K562 (cell line): ENCODE results near the gene ADGRB3. TPM values are rescaled to one million over a fixed set of nuclear protein-coding genes. Genes with fewer than 3 reads are reported as not detected.

ENCODE experiments used
- ARID2 ChIP-seq: fragments of 450-650 bp; IDR thresholded peaks from 2 replicates; pipeline ENCODE4 v1.6.1; 2017; ENCODE audit warnings: antibody characterized with exemption, mild to moderate bottlenecking
- CBFA2T2 ChIP-seq: fragments of 450-650 bp; conservative IDR thresholded peaks from 2 replicates; pipeline ENCODE4 v1.6.1; 2017; ENCODE audit warnings: mild to moderate bottlenecking
- CBX3 ChIP-seq, 2 experiments: IDR thresholded peaks; 1 replicate in 1 of 2; 2 replicates in 1 of 2; pipeline ENCODE4 v1.6.1; 2012; ENCODE audit warnings: inconsistent platforms in 2 of 2, low read length in 2 of 2, borderline replicate concordance in 1 of 2, control low read depth in 1 of 2
- DIDO1 ChIP-seq: fragments of 450-650 bp; IDR thresholded peaks from 2 replicates; pipeline ENCODE4 v1.6.1; 2016; ENCODE audit warnings: low read depth, missing biosample characterization, missing genetic modification characterization
- E2F3 ChIP-seq: fragments of 250-450 bp; sonication (Bioruptor Pico); IDR thresholded peaks from 2 replicates; pipeline ENCODE4 v1.4.0; 2020; ENCODE audit warnings: mild to moderate bottlenecking
- EP400 ChIP-seq: fragments of 450-650 bp; IDR thresholded peaks from 2 replicates; pipeline ENCODE4 v1.6.1; 2017; ENCODE audit warnings: antibody characterized with exemption, mild to moderate bottlenecking, moderate library complexity
- MAFF ChIP-seq: IDR thresholded peaks from 2 replicates; pipeline ENCODE4 v1.6.1; 2012; ENCODE audit warnings: low read length, improper control_type of control experiment
- MAX ChIP-seq: sonication (generic); formaldehyde crosslinking; IDR thresholded peaks from 2 replicates; pipeline ENCODE4 v1.9.0; 2022; ENCODE audit warnings: mild to moderate bottlenecking, missing genetic modification reagents
- MECOM ChIP-seq: fragments of 250-450 bp; sonication (Bioruptor Pico); IDR thresholded peaks from 2 replicates; pipeline ENCODE4 v1.8.0; 2022; ENCODE audit warnings: inconsistent platforms
- NFE2L1 ChIP-seq: fragments of 450-650 bp; IDR thresholded peaks from 2 replicates; pipeline ENCODE4 v1.6.1; 2016; ENCODE audit warnings: missing genetic modification characterization, low read depth, mild to moderate bottlenecking, missing compliant biosample characterization, moderate library complexity, borderline replicate concordance
- PRMT5 ChIP-seq: sonication (generic); formaldehyde crosslinking; IDR thresholded peaks from 2 replicates; pipeline ENCODE4 v1.5.0; 2020; ENCODE audit warnings: missing genetic modification reagents
- RBM25 ChIP-seq: fragments of 200-400 bp; formaldehyde crosslinking; IDR thresholded peaks from 2 replicates; pipeline ENCODE4 v1.6.1; 2018; ENCODE audit warnings: low read length, low read depth, moderate library complexity; ENCODE audit not compliant: severe bottlenecking
- RFX1 ChIP-seq: fragments of 450-650 bp; IDR thresholded peaks from 2 replicates; pipeline ENCODE4 v1.6.1; 2016; ENCODE audit warnings: mild to moderate bottlenecking, moderate library complexity
- RNF219 ChIP-seq: fragments of 250-450 bp; sonication (Bioruptor Pico); IDR thresholded peaks from 2 replicates; pipeline ENCODE4 v1.5.0; 2022; ENCODE audit warnings: mild to moderate bottlenecking
- TEAD4 ChIP-seq, 2 experiments: sonication (generic) in 1 of 2; formaldehyde crosslinking in 1 of 2; IDR thresholded peaks; 2 replicates each; pipeline versions ENCODE4 v1.6.1 to v1.8.0; 2012 to 2022; ENCODE audit warnings: borderline replicate concordance in 1 of 2, inconsistent platforms in 1 of 2, low read length in 1 of 2, mild to moderate bottlenecking in 1 of 2, missing genetic modification reagents in 1 of 2
- TRIM24 ChIP-seq, 2 experiments: fragments of 450-650 bp; IDR thresholded peaks; 2 replicates each; pipeline ENCODE4 v1.6.1; 2016
- TSHZ1 ChIP-seq: fragments of 250-450 bp; sonication (Bioruptor Pico); IDR thresholded peaks from 2 replicates; pipeline ENCODE4 v1.4.0; 2020; ENCODE audit warnings: mild to moderate bottlenecking, moderate library complexity
- ZNF140 ChIP-seq: fragments of 250-450 bp; sonication (Bioruptor Pico); IDR thresholded peaks from 2 replicates; pipeline ENCODE4 v1.8.0; 2021; ENCODE audit warnings: moderate library complexity, mild to moderate bottlenecking, inconsistent platforms
- ZNF184 ChIP-seq: sonication (generic); formaldehyde crosslinking; IDR thresholded peaks from 2 replicates; pipeline ENCODE4 v1.5.0; 2020; ENCODE audit warnings: missing genetic modification reagents
- ZNF431 ChIP-seq: sonication (generic); formaldehyde crosslinking; IDR thresholded peaks from 2 replicates; pipeline ENCODE4 v1.8.0; 2022; ENCODE audit warnings: mild to moderate bottlenecking, missing genetic modification reagents
- ZNF830 ChIP-seq: fragments of 250-450 bp; sonication (Bioruptor Pico); IDR thresholded peaks from 2 replicates; pipeline ENCODE4 v1.5.0; 2021; ENCODE audit warnings: mild to moderate bottlenecking
- polyA plus RNA-seq, 8 experiments: library from polyadenylated mRNA; depleted of rRNA in 4 of 8; stranded (reverse) in 5 of 8; unstranded in 3 of 8; fragments of >200 nt; fragmentation: Nextera tagmentation in 2 of 8; fragmentation: Illumina TruSeq in 1 of 8; extraction: Ambion mirVana in 2 of 8; extraction: Trizol in 1 of 8; gene quantifications; 2 replicates each; pipeline versions ENCODE4 v1.2.1 to v1.2.3, GENCODE V29; 2011 to 2014; ENCODE audit warnings: inconsistent platforms in 1 of 8, missing spikeins in 1 of 8
- total RNA-seq, 7 experiments: library from RNA; depleted of rRNA in 6 of 7; stranded (reverse); fragments of >200 nt in 6 of 7; fragmentation: Illumina TruSeq in 2 of 7; extraction: Trizol in 2 of 7; gene quantifications; 2 replicates each; pipeline versions ENCODE4 v1.2.1 to v1.2.3, GENCODE V29; 2011 to 2021; ENCODE audit warnings: low replicate concordance in 1 of 7

ADGRB3 gene
- total and polyA plus RNA-seq, 9 of the 15 experiments (the other 6 are each of a cell fraction or from before 2014, with no cell fraction given), result 0.90 to 7.8 (median 2.4) TPM

GRCh38 chr6:68760941-68761676, 126.0 kb downstream of the ADGRB3 start (continued):
- TF ChIP-seq TSHZ1 (CRISPR knock-in tag), result no peak
- TF ChIP-seq CBFA2T2, result no peak
- TF ChIP-seq MAFF, result no peak
- peak; percentile 88 for TF ChIP-seq ARID2
- no peak for TF ChIP-seq ZNF140 (CRISPR knock-in tag)
- TF ChIP-seq RFX1, result no peak
- no peak for TF ChIP-seq MECOM (CRISPR knock-in tag)
- 0 out of 2 replicates have a peak, but pooled peaks have one; percentile 11 for TF ChIP-seq EP400
- no peak for TF ChIP-seq RNF219 (CRISPR knock-in tag)
- no peak for TF ChIP-seq ZNF431 (CRISPR knock-in tag)
- no peak for TF ChIP-seq RBM25
- TF ChIP-seq ZNF830 (CRISPR knock-in tag), result no peak
- no peak for TF ChIP-seq MAX (CRISPR knock-in tag)
- TF ChIP-seq NFE2L1, result no peak
- TF ChIP-seq TRIM24 (IDR thresholded peaks at IDR 0.05), result no peak
- TF ChIP-seq PRMT5 (CRISPR knock-in tag), result no peak
- 0 out of 2 replicates have a peak, but pooled peaks have one; percentile 22 for TF ChIP-seq TEAD4 (IDR thresholded peaks at IDR 0.05; ENCODE audit: low read length)
- TF ChIP-seq TEAD4 (CRISPR knock-in tag; IDR thresholded peaks at IDR 0.05; ENCODE audit: borderline replicate concordance), result no peak
- TF ChIP-seq CBX3 (IDR thresholded peaks at IDR 0.05; ENCODE audit: borderline replicate concordance in 1 of 2, low read length in 2 of 2), result no peak
- no peak for TF ChIP-seq DIDO1 (tag)
- TF ChIP-seq E2F3 (CRISPR knock-in tag), result no peak
- TF ChIP-seq ZNF184 (CRISPR knock-in tag), result no peak
